Spinal cord (tissue), 10 donors: ENCODE measurements around the gene CTR9. TPM values are rescaled to one million over a fixed set of nuclear protein-coding genes. Genes with fewer than 3 reads are reported as not detected.

Source experiments
- DNase-seq, 6 donors: peaks; one replicate each; pipeline versions ENCODE4 v3.0.0 to v3.0.0-alpha.2; 2013 to 2015; ENCODE audit warnings: low spot score in 6 of 6, low read depth in 4 of 6
- H3K27ac ChIP-seq: one replicate; pipeline ENCODE4 v1.5.1; 2013; ENCODE audit warnings: low read depth, low read length, control low read depth
- H3K27me3 ChIP-seq: one replicate; pipeline ENCODE4 v1.6.1; 2013; ENCODE audit warnings: low read length; ENCODE audit not compliant: control insufficient read depth, insufficient read depth
- H3K36me3 ChIP-seq: one replicate; pipeline ENCODE4 v1.6.1; 2013; ENCODE audit warnings: low read length; ENCODE audit not compliant: control insufficient read depth, insufficient read depth
- H3K4me1 ChIP-seq: one replicate; pipeline ENCODE4 v1.6.1; 2013; ENCODE audit warnings: low read length; ENCODE audit not compliant: control insufficient read depth, insufficient read depth
- H3K4me3 ChIP-seq: one replicate; pipeline ENCODE4 v1.5.1; 2013; ENCODE audit warnings: low read depth, low read length, control low read depth
- H3K9me3 ChIP-seq: one replicate; pipeline ENCODE4 v1.6.1; 2013; ENCODE audit warnings: low read length; ENCODE audit not compliant: control insufficient read depth, insufficient read depth
- WGBS: methylation state at CpG from one replicate; pipeline ENCODE4 v1.1.5; 2013; ENCODE audit warnings: missing lambda C conversion rate; ENCODE audit not compliant: insufficient coverage; 5-methylcytosine and 5-hydroxymethylcytosine counted together
- polyA plus RNA-seq, 2 donors: library from polyadenylated mRNA; unstranded; fragments of 120-200 nt; gene quantifications; one replicate each; pipeline ENCODE4 v1.2.1, GENCODE V29; 2013; ENCODE audit not compliant: insufficient read length in 2 of 2
- total RNA-seq, 2 donors: library from RNA; depleted of rRNA in 1 of 2; stranded (reverse); fragments of 120-200 nt in 1 of 2; fragments of >200 nt in 1 of 2; gene quantifications; one replicate each; pipeline versions ENCODE4 v1.2.3 to v1.2.4, GENCODE V29; 2013 to 2014
- donor health status: healthy.

CTR9 gene
- total and polyA plus RNA-seq, 4 donors: 29.4 to 34.5 (median 33.6) TPM

- WGBS: 62% methylated on average over 4 of the region's 4 CpGs
- Histone ChIP-seq H3K27me3 (no peaks in the 10 kb centered on the region), H3K27ac (no peak overlapping the region), H3K4me3 (no peak overlapping the region), H3K36me3 (no peaks in the 10 kb centered on the region), H3K9me3 (no peaks in the 10 kb centered on the region), H3K4me1 (no peaks in the 10 kb centered on the region)
- no peak for DNase-seq
These were observed 28.7 kb upstream of the CTR9 start for GRCh38 chr11:10722307-10722706.

DNA sequence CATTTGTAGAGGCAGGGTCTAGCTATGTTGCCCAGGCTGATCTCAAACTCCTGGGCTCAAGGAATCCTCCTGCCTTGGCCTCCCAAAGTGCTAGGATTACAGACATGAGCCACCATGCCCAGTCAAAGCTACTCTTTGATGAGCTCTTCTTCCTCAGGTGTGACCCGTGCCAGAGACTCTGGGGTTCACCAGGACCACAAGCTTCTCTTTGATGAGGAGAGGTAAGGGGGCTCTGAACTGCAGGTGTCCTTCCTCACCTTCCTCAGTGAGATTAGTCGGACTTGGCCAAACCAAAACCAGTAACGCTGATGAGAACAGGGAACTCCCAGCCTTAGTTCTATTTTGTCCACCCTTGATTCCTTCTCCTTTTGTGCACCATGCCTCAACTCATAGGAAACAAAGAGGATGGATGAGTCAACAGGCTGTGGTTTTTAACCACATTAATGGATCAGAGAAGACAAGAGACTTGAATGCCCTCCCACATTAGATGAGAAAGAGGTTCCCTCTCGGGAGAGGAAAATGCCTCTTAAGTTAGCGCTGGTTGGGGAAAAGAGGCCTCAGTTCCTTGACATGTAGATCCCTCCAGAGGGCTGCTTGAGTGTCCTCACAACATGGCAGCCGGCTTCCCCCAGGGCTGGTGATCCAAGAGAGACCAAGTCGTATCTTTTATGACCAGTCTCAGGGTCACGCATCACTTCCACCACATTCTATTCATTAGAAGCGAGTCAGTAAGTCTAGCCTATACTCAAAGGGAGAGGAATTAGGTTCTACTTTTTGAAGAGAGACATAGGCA lies 25.7 kb upstream of the CTR9 start:
- H3K36me3 ChIP-seq: no peaks in the 10 kb centered on the region
- H3K27ac ChIP-seq: no peak overlapping the region
- no peaks in the 10 kb centered on the region for H3K27me3 ChIP-seq
- no peak for DNase-seq
- 90% methylated on average over 5 of the region's 9 CpGs for WGBS
- peaks cover 7% of the 10 kb centered on the region for H3K4me1 ChIP-seq
- H3K4me3 ChIP-seq: no peak overlapping the region
- no peaks in the 10 kb centered on the region for H3K9me3 ChIP-seq

DNA sequence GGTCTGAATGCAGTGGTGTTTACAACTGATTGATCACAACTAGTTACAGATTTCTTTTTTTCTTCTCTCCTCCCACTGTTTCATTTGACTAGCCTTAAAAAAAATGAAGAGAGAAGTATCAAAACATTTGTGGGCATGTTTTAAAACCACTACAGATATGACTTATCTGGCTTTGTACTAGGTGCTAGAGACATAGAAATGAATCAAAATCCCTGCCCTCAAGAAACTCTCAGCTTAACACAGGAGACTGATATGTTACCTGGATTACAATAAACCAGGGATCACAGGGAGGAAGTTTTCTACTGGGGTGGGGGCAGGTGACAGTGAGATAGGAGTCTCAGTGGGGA lies 25.2 kb upstream of the CTR9 start:
- DNase-seq: no peak

DNA sequence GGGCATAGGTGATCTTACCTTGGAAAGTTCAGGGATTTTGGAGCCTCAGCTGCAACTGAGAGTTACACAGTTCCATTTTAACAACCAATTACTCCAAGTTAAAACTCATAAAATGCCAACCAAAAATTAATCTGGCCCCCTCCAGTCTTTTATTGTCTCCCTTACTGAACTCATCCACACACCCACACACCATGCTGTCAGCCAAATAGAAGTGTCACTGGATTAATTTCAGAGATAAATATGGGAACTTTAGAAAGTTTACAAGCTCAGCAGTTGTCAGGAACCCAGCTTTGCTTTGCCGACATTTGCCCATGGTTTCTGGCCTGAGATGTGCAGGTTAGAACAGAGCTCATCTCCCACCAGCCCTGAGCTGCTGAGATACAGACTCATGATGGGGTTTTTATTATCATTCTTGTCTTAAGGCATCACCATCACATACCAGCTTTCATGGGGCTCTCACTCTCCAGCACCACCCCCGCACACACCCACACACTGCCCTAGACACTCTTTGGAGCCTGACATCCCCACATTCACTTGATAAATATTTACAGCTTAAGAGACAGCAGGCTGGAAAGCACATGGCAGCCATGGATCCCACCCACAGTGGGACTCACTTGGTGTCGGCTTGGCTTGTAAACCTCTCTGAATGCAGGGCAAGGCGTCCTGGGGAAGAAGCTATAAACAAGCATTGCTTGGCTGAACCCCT lies 23.7 kb upstream of the CTR9 start:
- no peaks in the 10 kb centered on the region for H3K27me3 ChIP-seq
- H3K9me3 ChIP-seq: no peaks in the 10 kb centered on the region
- H3K27ac ChIP-seq: no peak overlapping the region
- WGBS: 61% methylated on average over 4 of the region's 4 CpGs
- peaks cover 7% of the 10 kb centered on the region for H3K4me1 ChIP-seq
- no peak overlapping the region for H3K4me3 ChIP-seq
- DNase-seq: peak in 1 of 6 donors; percentile 27
- no peaks in the 10 kb centered on the region for H3K36me3 ChIP-seq

More for the DNA sequence above, 25.2 kb upstream of the CTR9 start:
- Histone ChIP-seq H3K9me3 (no peaks in the 10 kb centered on the region), H3K27ac (no peak overlapping the region), H3K4me1 (peaks cover 7% of the 10 kb centered on the region), H3K4me3 (no peak overlapping the region), H3K36me3 (no peaks in the 10 kb centered on the region), H3K27me3 (no peaks in the 10 kb centered on the region)

DNA sequence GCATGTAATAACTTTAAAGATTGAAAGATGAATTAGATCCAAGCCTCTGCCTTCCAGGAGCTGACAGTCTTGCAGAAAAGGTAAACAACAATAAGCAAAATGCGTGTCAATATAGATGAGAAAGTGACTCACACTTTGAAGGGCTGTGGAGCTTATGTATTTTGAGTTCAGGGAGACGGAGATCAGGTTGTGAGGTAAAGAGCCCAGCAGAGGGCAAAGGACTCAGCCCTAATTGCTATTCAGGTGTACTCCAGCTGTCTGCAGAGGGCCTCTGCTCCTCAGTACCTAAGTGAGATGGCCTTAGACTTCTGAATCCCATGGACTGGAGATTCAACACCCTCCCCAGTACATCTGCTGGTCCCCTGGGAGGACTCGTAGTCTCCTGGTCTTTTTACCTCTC lies 22.9 kb upstream of the CTR9 start:
- Histone ChIP-seq H3K27ac (no peak overlapping the region), H3K36me3 (no peaks in the 10 kb centered on the region), H3K27me3 (no peaks in the 10 kb centered on the region), H3K4me1 (peaks cover 7% of the 10 kb centered on the region), H3K4me3 (no peak overlapping the region), H3K9me3 (no peaks in the 10 kb centered on the region)
- WGBS: 94% methylated on average over 3 of the region's 3 CpGs
- DNase-seq: no peak

DNA sequence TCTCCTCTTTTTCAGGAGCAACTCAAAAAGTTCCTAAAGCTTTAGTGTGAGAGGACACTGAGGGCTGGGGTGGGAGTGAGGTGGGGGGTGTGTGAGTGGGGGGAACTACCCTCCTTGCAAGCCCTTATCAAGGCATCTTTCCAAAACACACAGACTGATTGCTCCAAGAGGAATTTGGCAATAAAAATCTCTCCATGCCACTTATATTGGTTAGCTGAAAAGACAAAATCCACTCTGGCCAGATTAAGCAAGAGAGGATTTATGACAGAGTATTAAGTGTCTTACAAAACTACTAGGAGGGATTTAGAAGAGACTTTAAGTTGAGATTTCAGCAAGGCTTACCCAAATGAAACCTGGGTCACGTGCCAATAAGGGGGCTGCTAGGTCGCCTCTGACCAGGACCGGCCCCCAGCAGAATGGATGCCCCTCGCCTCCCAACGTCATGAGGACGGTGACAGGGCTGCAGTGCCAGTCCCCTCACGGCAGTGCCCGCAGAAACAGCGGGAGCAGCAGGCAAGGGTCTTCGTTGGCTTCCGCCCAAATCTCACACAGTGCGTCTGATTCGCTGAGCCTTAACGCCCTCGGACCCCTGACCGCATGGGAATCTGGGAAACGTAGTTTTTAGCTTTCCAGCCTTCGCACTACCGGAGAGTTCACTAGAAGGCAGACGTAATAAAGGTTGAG lies 22.1 kb upstream of the CTR9 start:
- WGBS: 4% methylated on average over 13 of the region's 20 CpGs
- DNase-seq: peak in 5 of 6 donors; percentile 50 to 96 (median 71)
- Histone ChIP-seq H3K27ac (peak overlapping the region; percentile 42), H3K4me3 (peak overlapping the region; percentile 66), H3K4me1 (peaks cover 7% of the 10 kb centered on the region), H3K9me3 (no peaks in the 10 kb centered on the region), H3K27me3 (no peaks in the 10 kb centered on the region), H3K36me3 (no peaks in the 10 kb centered on the region)

DNA sequence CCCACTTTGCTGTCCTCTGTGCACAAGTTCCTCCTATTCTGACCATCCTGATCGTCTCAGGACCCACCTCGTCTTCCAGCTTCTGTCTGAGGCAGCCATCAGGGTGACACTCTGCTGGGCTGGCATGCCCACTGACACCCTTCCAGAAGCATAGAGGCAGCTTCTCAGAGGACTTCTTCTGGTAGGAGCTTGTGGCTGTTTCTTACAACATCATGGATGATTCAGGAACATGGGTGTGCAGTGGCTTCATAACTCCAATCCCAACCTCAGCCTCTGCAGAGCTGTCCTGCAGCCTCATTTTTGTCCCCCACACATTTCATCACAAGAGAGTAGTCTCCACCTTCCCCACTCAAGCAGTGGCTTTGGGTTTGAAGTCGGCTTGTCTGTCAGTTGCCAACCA lies 20.9 kb upstream of the CTR9 start:
- WGBS: 80% methylated on average over 3 of the region's 3 CpGs
- H3K4me3 ChIP-seq: no peak overlapping the region
- H3K36me3 ChIP-seq: no peaks in the 10 kb centered on the region
- no peaks in the 10 kb centered on the region for H3K27me3 ChIP-seq
- peaks cover 7% of the 10 kb centered on the region for H3K4me1 ChIP-seq
- DNase-seq: no peak
- no peak overlapping the region for H3K27ac ChIP-seq
- no peaks in the 10 kb centered on the region for H3K9me3 ChIP-seq

- Histone ChIP-seq H3K27me3 (no peaks in the 10 kb centered on the region), H3K9me3 (no peaks in the 10 kb centered on the region), H3K36me3 (no peaks in the 10 kb centered on the region), H3K27ac (no peak overlapping the region), H3K4me3 (no peak overlapping the region), H3K4me1 (peaks cover 15% of the 10 kb centered on the region)
- WGBS: no CpG with 5 or more reads among the region's 3 CpGs
- no peak for DNase-seq
These were observed 19.9 kb upstream of the CTR9 start for GRCh38 chr11:10731064-10731680.
